ENCODE results near the gene BDKRB2.

BDKRB2 gene

GRCh38 chr14:96173636-96174475 lies 30.8 kb upstream of the BDKRB2 start:
- no peaks in the 10 kb centered on the region for H3K9me2 ChIP-seq (replicated peaks; ENCODE audit: low read depth, low read length)
- no peak overlapping the region for H2AFZ ChIP-seq (ENCODE audit: low read length)
- no peaks in the 10 kb centered on the region for H3F3A ChIP-seq (ENCODE audit: low read depth)
- H3K9ac ChIP-seq (ENCODE audit: low read depth, low read length, poor library complexity, severe bottlenecking): no peak overlapping the region
- H3K4me3 ChIP-seq (ENCODE audit: low read length, poor library complexity, severe bottlenecking): no peak overlapping the region
- no peak for TF ChIP-seq EZH2phosphoT487 (IDR thresholded peaks at IDR 0.05; ENCODE audit: borderline replicate concordance)
- TF ChIP-seq, protein P1, sequence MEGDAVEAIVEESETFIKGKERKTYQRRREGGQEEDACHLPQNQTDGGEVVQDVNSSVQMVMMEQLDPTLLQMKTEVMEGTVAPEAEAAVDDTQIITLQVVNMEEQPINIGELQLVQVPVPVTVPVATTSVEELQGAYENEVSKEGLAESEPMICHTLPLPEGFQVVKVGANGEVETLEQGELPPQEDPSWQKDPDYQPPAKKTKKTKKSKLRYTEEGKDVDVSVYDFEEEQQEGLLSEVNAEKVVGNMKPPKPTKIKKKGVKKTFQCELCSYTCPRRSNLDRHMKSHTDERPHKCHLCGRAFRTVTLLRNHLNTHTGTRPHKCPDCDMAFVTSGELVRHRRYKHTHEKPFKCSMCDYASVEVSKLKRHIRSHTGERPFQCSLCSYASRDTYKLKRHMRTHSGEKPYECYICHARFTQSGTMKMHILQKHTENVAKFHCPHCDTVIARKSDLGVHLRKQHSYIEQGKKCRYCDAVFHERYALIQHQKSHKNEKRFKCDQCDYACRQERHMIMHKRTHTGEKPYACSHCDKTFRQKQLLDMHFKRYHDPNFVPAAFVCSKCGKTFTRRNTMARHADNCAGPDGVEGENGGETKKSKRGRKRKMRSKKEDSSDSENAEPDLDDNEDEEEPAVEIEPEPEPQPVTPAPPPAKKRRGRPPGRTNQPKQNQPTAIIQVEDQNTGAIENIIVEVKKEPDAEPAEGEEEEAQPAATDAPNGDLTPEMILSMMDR (conservative IDR thresholded peaks at IDR 0.05; ENCODE audit: low read length): no peak
- no peak overlapping the region for H3K4me2 ChIP-seq (ENCODE audit: low read depth, low read length, poor library complexity, severe bottlenecking)
- H3K27me3 ChIP-seq (ENCODE audit: insufficient read depth, low read length, poor library complexity, severe bottlenecking): no peaks in the 10 kb centered on the region
- H3K36me3 ChIP-seq (ENCODE audit: insufficient read depth, low read length): no peaks in the 10 kb centered on the region
- H3K9me3 ChIP-seq (ENCODE audit: insufficient read depth, low read depth, low read length): no peaks in the 10 kb centered on the region; the same call in 1 of the 2 replicates
- no peaks in the 10 kb centered on the region for H4K20me1 ChIP-seq (ENCODE audit: insufficient read depth, low read length, poor library complexity, severe bottlenecking)
- no peaks in the 10 kb centered on the region for H3K4me1 ChIP-seq (ENCODE audit: insufficient read depth, low read length, poor library complexity, severe bottlenecking)
- H3K79me2 ChIP-seq (ENCODE audit: insufficient read depth, low read length): no peaks in the 10 kb centered on the region

DNA sequence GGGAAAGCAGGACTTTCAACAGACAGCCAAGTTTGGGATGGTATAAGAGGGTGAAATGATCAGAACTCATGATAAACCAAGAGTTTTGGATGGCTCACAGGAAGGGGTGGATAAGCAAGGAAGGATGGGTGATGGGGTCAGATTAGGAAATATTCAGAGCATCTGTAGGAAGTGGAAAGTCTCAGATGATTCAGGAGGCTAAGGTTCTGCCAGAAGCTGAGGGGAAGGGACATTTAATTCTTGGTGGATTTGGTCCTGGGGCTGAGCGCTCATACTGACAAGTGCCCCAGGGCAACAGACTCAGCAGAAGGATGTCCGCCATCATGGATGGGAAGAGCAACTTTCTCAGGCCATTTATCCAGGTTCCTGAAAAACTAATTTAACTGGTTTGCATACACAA lies 28.4 kb upstream of the BDKRB2 start:
- Histone ChIP-seq H3K36me3 (ENCODE audit: insufficient read depth, low read length) (no peaks in the 10 kb centered on the region), H4K20me1 (ENCODE audit: insufficient read depth, low read length, poor library complexity, severe bottlenecking) (no peaks in the 10 kb centered on the region), H3K4me2 (ENCODE audit: low read depth, low read length, poor library complexity, severe bottlenecking) (no peak overlapping the region), H3K4me3 (ENCODE audit: low read length, poor library complexity, severe bottlenecking) (no peak overlapping the region), H2AFZ (ENCODE audit: low read length) (no peak overlapping the region), H3K9me3 (ENCODE audit: insufficient read depth, low read depth, low read length) (no peaks in the 10 kb centered on the region; the same call in 1 of the 2 replicates), H3K9me2 (replicated peaks; ENCODE audit: low read depth, low read length) (no peaks in the 10 kb centered on the region), H3K79me2 (ENCODE audit: insufficient read depth, low read length) (no peaks in the 10 kb centered on the region), H3K27me3 (ENCODE audit: insufficient read depth, low read length, poor library complexity, severe bottlenecking) (no peaks in the 10 kb centered on the region), H3K4me1 (ENCODE audit: insufficient read depth, low read length, poor library complexity, severe bottlenecking) (no peaks in the 10 kb centered on the region), H3K9ac (ENCODE audit: low read depth, low read length, poor library complexity, severe bottlenecking) (no peak overlapping the region), H3F3A (ENCODE audit: low read depth) (no peaks in the 10 kb centered on the region)
- TF ChIP-seq, protein P1 (conservative IDR thresholded peaks at IDR 0.05; ENCODE audit: low read length): no peak
- TF ChIP-seq EZH2phosphoT487 (IDR thresholded peaks at IDR 0.05; ENCODE audit: borderline replicate concordance): no peak

DNA sequence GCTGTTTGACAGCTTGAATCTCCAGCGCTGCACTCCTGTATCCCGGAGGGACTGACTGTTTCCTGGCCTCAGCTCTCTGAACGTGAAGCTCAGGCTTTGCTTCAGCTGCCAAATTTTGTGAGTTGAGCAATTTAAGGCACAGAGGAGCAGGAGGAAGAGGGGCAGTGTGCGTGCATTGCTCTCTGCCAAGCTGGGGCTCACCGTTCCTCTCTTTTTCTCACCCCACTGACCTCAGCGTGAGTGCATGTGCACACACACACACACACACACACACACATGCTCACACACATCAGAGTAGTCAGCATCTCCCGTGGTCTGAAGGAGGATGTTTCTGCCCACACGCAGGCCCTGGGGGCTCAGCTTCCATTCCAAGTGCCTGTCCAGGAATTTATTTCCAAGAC lies 27.8 kb upstream of the BDKRB2 start:
- Histone ChIP-seq H4K20me1 (ENCODE audit: insufficient read depth, low read length, poor library complexity, severe bottlenecking) (no peaks in the 10 kb centered on the region), H3K4me2 (ENCODE audit: low read depth, low read length, poor library complexity, severe bottlenecking) (no peak overlapping the region), H3F3A (ENCODE audit: low read depth) (no peaks in the 10 kb centered on the region), H3K27me3 (ENCODE audit: insufficient read depth, low read length, poor library complexity, severe bottlenecking) (no peaks in the 10 kb centered on the region), H3K9me2 (replicated peaks; ENCODE audit: low read depth, low read length) (no peaks in the 10 kb centered on the region), H3K79me2 (ENCODE audit: insufficient read depth, low read length) (no peaks in the 10 kb centered on the region), H3K4me1 (ENCODE audit: insufficient read depth, low read length, poor library complexity, severe bottlenecking) (no peaks in the 10 kb centered on the region), H2AFZ (ENCODE audit: low read length) (no peak overlapping the region), H3K4me3 (ENCODE audit: low read length, poor library complexity, severe bottlenecking) (no peak overlapping the region), H3K9ac (ENCODE audit: low read depth, low read length, poor library complexity, severe bottlenecking) (no peak overlapping the region), H3K9me3 (ENCODE audit: insufficient read depth, low read depth, low read length) (no peaks in the 10 kb centered on the region), H3K36me3 (ENCODE audit: insufficient read depth, low read length) (no peaks in the 10 kb centered on the region)
- no peak for TF ChIP-seq EZH2phosphoT487 (IDR thresholded peaks at IDR 0.05; ENCODE audit: borderline replicate concordance)
- TF ChIP-seq, protein P1 (conservative IDR thresholded peaks at IDR 0.05; ENCODE audit: low read length): no peak

Data from Loucy (cell line).